GM12865 (cell line): ENCODE data around the gene XKR7.

Experiments used
- DNase-seq: peaks from one replicate; pipeline ENCODE4 v3.0.0; 2010; ENCODE audit warnings: low read depth
- H3K4me3 ChIP-seq: 2 replicates; pipeline ENCODE4 v1.5.1; 2011; ENCODE audit warnings: mild to moderate bottlenecking, low read depth, low read length, control low read depth
- TF ChIP-seq, protein P1 (sequence below): IDR thresholded peaks from 2 replicates; pipeline ENCODE4 v1.5.1; 2011; ENCODE audit warnings: low read length, control low read depth, low read depth, inconsistent platforms; ENCODE audit not compliant: insufficient read depth; ENCODE audit errors: missing control alignments

XKR7 gene

DNA sequence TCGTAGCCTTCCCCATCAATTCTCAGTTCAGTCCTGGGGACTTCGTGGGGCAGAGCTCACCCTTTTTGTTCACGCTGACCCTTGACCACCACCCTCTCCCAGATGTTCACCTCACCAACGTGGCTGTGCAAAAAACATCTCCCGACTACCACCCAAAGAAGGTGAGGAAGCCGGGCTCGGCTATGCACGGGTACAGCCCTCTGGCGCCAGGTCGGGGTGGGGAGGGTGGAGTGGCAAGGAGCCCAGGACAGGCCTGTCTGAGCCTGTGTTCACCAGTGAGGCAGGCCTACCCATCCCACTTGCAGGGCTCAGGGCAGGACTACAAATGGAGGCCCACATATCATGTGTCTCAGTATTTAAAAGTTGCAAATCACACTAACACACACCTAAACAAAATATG is 34.3 kb upstream of the XKR7 start:
- no peak overlapping the region for H3K4me3 ChIP-seq
- DNase-seq = no peak
- TF ChIP-seq, protein P1, sequence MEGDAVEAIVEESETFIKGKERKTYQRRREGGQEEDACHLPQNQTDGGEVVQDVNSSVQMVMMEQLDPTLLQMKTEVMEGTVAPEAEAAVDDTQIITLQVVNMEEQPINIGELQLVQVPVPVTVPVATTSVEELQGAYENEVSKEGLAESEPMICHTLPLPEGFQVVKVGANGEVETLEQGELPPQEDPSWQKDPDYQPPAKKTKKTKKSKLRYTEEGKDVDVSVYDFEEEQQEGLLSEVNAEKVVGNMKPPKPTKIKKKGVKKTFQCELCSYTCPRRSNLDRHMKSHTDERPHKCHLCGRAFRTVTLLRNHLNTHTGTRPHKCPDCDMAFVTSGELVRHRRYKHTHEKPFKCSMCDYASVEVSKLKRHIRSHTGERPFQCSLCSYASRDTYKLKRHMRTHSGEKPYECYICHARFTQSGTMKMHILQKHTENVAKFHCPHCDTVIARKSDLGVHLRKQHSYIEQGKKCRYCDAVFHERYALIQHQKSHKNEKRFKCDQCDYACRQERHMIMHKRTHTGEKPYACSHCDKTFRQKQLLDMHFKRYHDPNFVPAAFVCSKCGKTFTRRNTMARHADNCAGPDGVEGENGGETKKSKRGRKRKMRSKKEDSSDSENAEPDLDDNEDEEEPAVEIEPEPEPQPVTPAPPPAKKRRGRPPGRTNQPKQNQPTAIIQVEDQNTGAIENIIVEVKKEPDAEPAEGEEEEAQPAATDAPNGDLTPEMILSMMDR = no peak

DNA sequence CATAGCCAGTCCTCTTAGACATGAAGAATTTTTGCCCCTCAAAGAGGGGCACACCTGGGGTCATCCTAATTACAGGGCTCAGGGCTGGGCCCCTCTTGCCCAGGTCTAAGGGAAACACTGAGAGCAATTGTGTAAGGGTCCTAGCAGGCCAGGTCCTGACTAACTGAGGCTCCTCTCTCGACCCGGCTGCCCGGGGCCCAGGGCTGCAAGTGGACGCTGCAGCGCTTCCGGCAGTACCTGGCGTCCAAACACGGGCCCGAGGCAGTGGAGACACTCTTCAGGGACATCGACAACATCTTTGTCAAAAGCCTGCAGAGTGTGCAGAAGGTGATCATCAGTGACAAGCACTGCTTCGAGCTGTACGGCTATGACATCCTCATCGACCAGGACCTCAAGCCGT is 33.5 kb upstream of the XKR7 start:
- no peak for DNase-seq
- H3K4me3 ChIP-seq = no peak overlapping the region
- TF ChIP-seq, protein P1 = no peak

DNA sequence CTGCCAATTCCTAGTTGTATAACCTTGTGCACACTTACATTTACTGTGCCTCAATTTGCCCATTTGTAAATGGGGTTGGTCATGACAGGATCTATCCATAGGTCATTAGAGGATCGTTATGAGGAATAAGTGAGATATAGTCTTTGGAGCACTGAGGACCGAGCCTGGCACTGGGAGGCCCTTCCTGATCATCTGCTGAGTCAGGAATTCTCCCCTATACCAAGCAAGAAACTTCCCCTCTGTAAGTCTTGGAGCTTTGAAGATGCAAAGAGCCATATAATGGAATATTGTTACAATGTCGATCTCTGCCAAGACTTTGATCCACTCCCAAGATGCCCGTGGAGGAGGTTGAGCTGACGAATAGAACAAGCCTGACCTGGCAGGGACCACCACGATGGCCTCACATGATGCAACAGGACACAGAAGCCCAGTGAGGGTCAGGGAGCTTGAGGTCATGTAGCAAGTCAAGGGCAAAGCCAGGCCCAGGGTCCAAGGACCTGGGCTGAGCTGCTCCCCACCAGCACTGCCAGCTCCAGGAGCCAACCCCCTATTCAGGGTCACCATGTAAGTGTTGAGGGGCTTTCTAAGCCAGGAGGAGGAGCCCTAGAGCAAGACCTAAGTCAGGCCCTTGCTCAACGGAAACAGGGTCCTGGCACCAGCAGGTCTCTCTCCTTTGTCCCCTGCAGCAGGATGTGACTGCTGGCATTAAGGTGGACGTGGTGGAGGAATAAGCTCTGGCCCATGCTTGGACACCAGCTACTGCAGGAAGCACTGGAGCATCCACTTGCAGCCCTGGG is 32.8 kb upstream of the XKR7 start:
- no peak overlapping the region for H3K4me3 ChIP-seq
- TF ChIP-seq, protein P1 = peak; percentile 2
- DNase-seq = peak; percentile 11

DNA sequence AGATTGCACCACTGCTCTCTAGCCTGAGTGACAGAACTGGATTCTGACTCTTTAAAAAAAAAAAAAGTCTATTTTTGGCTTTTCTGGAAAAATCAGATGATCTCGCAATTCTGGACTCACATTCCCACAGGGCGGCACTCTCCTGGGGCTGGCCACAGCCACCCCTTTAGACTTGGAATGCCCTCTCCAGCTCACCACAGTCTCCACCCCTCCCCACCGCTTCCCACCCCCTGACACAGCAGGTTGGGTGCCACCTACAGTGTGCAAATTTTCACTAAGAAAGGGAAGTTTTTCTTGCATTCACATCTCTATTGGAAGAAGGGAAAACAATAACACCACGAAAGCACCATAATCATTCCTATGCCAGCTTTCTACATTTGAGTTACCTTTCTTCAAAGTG is 31.5 kb upstream of the XKR7 start:
- TF ChIP-seq, protein P1 = no peak
- H3K4me3 ChIP-seq = no peak overlapping the region

DNA sequence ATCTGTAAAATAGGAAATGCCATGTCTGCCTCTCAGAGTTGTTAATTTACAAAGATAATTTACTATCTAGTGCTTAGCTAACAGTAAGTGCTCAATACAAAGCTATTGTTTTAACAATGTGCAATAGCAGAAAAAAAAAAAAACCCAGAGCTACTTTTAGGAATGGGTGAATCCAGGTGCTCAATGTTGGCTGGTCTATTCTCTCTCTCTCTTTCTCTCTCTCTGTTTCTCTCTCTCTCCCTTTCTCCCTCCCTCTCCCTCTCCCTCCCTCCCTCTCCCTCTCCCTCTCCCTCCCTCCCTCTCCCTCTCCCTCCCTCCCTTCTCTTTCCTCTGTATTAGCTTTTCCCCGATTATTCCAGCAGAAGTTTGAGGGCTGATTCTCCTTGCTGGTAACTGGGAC is 30.1 kb upstream of the XKR7 start:
- TF ChIP-seq, protein P1 = no peak
- DNase-seq = no peak
- H3K4me3 ChIP-seq = no peak overlapping the region

More for the DNA sequence above, 31.5 kb upstream of the XKR7 start:
- no peak for DNase-seq

DNA sequence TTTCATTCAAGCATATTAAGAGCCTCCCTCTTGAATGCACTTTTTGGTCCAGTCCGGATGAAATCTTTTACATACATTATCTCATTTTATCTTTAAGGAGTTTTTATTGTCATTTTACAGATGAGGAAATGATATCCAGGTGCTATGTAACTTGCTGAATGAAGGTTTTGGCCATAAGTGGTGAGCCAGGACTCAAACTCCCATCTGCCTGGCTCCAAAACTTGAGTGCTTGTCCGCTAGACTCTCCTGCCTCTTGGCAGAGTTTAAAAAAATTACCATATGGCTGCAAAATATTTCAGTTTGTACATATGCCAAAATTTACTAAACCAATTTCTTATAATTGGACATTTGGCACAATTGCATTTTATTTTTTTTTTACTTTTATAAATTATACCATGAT is 28.3 kb upstream of the XKR7 start:
- no peak for DNase-seq
- TF ChIP-seq, protein P1 = no peak
- H3K4me3 ChIP-seq = no peak overlapping the region

DNA sequence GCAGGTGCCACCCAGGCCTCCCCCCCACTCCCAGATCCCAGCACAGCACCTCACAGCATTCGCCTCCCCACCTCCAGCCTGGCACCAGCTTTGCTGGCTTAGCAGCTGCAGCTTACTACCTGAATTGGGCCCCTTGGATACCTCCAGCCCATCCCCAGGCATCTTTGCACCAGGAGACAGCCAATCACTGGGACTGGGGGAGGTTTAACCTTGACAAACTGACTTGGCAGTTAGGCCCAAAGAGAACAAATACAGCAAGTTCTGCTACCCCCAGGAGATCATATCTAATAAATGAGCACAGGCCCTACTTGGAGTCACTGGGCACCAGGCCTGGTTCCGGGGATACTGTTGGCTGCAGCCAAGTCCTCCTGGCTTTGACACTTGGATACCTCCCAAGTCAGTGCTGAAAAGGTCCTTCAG is 24.9 kb upstream of the XKR7 start:
- H3K4me3 ChIP-seq = no peak overlapping the region
- DNase-seq = no peak
- TF ChIP-seq, protein P1 = no peak
